Liver (tissue), 9 donors: ENCODE data around the gene TGFBR3. TPM values are rescaled to one million over a fixed set of nuclear protein-coding genes. Genes with fewer than 3 reads are reported as not detected.
"Not testable (repeated sequence)": the region's sequence is repeated elsewhere in the genome, so short reads cannot be mapped to it uniquely, and the experiment has no call there.

Experiments
- DNase-seq: peaks from one replicate; pipeline ENCODE4 v3.0.0-alpha.2; 2017; ENCODE audit warnings: low spot score
- H3K27ac ChIP-seq, 2 donors: one replicate each; pipeline ENCODE4 v1.7.0; 2013; ENCODE audit warnings: inconsistent platforms in 2 of 2, low read length in 2 of 2, control low read depth in 1 of 2, low read depth in 1 of 2, mild to moderate bottlenecking in 1 of 2
- H3K27me3 ChIP-seq, 4 donors: one replicate each; pipeline versions ENCODE4 v1.6.1 to v1.7.0; 2013; ENCODE audit warnings: low read length in 3 of 4, inconsistent platforms in 1 of 4, mild to moderate bottlenecking in 1 of 4, moderate library complexity in 1 of 4; ENCODE audit not compliant: control insufficient read depth in 4 of 4, insufficient read depth in 4 of 4
- H3K36me3 ChIP-seq, 4 donors: one replicate each; pipeline versions ENCODE4 v1.6.1 to v1.7.0; 2013; ENCODE audit warnings: low read length in 3 of 4, mild to moderate bottlenecking in 3 of 4, low read depth in 1 of 4, moderate library complexity in 1 of 4; ENCODE audit not compliant: control insufficient read depth in 4 of 4, insufficient read depth in 3 of 4
- H3K4me1 ChIP-seq, 4 donors: one replicate each; pipeline versions ENCODE4 v1.6.1 to v1.7.0; 2013; ENCODE audit warnings: low read length in 3 of 4, mild to moderate bottlenecking in 3 of 4, moderate library complexity in 1 of 4; ENCODE audit not compliant: control insufficient read depth in 4 of 4, insufficient read depth in 4 of 4
- H3K4me3 ChIP-seq, 3 donors: one replicate each; pipeline versions ENCODE4 v1.6.1 to v1.7.0; 2013; ENCODE audit warnings: low read length in 3 of 3, control low read depth in 1 of 3, low read depth in 1 of 3, mild to moderate bottlenecking in 1 of 3
- H3K9ac ChIP-seq, 2 donors: one replicate each; pipeline ENCODE4 v1.7.0; 2013; ENCODE audit warnings: low read length in 2 of 2, mild to moderate bottlenecking in 2 of 2, moderate library complexity in 2 of 2, control low read depth in 1 of 2, low read depth in 1 of 2
- H3K9me3 ChIP-seq, 4 donors: one replicate each; pipeline versions ENCODE4 v1.6.1 to v1.7.0; 2013; ENCODE audit warnings: low read length in 3 of 4; ENCODE audit not compliant: control insufficient read depth in 4 of 4
- EGR1 ChIP-seq, 2 donors: IDR thresholded peaks; 2 replicates each; pipeline ENCODE4 v1.6.1; 2016 to 2018; ENCODE audit warnings: antibody characterized with exemption in 2 of 2, low read depth in 2 of 2
- FOXA2 ChIP-seq: IDR thresholded peaks from 2 replicates; pipeline ENCODE4 v1.6.1; 2016; ENCODE audit warnings: antibody characterized with exemption
- GABPA ChIP-seq, 2 donors: IDR thresholded peaks in 1 of 2; conservative IDR thresholded peaks in 1 of 2; 2 replicates each; pipeline ENCODE4 v1.6.1; 2016; ENCODE audit warnings: antibody characterized with exemption in 2 of 2, mild to moderate bottlenecking in 1 of 2, moderate library complexity in 1 of 2
- HNF4A ChIP-seq, 2 donors: conservative IDR thresholded peaks; 2 replicates each; pipeline ENCODE4 v1.6.1; 2016; ENCODE audit warnings: antibody characterized with exemption in 2 of 2, mild to moderate bottlenecking in 2 of 2
- HNF4G ChIP-seq: IDR thresholded peaks from 2 replicates; pipeline ENCODE4 v1.6.1; 2016; ENCODE audit warnings: antibody characterized with exemption
- JUND ChIP-seq, 2 donors: IDR thresholded peaks; 2 replicates each; pipeline ENCODE4 v1.6.1; 2016; ENCODE audit warnings: antibody characterized with exemption in 2 of 2
- NR2F2 ChIP-seq: IDR thresholded peaks from 2 replicates; pipeline ENCODE4 v1.6.1; 2016; ENCODE audit warnings: antibody characterized with exemption
- RAD21 ChIP-seq, 2 donors: IDR thresholded peaks; 2 replicates each; pipeline ENCODE4 v1.6.1; 2016; ENCODE audit warnings: antibody characterized with exemption in 2 of 2, mild to moderate bottlenecking in 2 of 2
- RXRA ChIP-seq, 2 donors: IDR thresholded peaks; 2 replicates each; pipeline ENCODE4 v1.6.1; 2017 to 2018; ENCODE audit warnings: antibody characterized with exemption in 2 of 2, mild to moderate bottlenecking in 1 of 2
- SP1 ChIP-seq: IDR thresholded peaks from 2 replicates; pipeline ENCODE4 v1.6.1; 2018; ENCODE audit warnings: antibody characterized with exemption, mild to moderate bottlenecking
- TAF1 ChIP-seq: conservative IDR thresholded peaks from 2 replicates; pipeline ENCODE4 v1.6.1; 2016; ENCODE audit warnings: antibody characterized with exemption, mild to moderate bottlenecking
- YY1 ChIP-seq: IDR thresholded peaks from 2 replicates; pipeline ENCODE4 v1.6.1; 2016; ENCODE audit warnings: antibody characterized with exemption, mild to moderate bottlenecking
- WGBS: extraction: QIAGEN DNeasy Blood & Tissue Kit; methylation state at CpG from one replicate; pipeline ENCODE4 v1.1.7; 2013; 5-methylcytosine and 5-hydroxymethylcytosine counted together
- polyA plus RNA-seq, 2 donors: library from polyadenylated mRNA; stranded (reverse) in 1 of 2; unstranded in 1 of 2; fragments of 200-250 nt in 1 of 2; fragments of >200 nt in 1 of 2; fragmentation: Nextera tagmentation in 1 of 2; extraction: Ambion mirVana in 1 of 2; gene quantifications; one replicate each; pipeline versions ENCODE4 v1.2.1 to v1.2.3, GENCODE V29; 2013 to 2015
- total RNA-seq, 2 donors: library from RNA; depleted of rRNA; stranded (reverse); fragments of >200 nt; gene quantifications; one replicate each; pipeline ENCODE4 v1.2.3, GENCODE V29; 2014
- TF ChIP-seq, protein P1 (sequence below): fragments of 150-350 bp; IDR thresholded peaks from 2 replicates; pipeline ENCODE4 v1.5.1; 2017; ENCODE audit warnings: improper control_type of control experiment, low read depth, low read length; ENCODE audit not compliant: missing input control
- TF ChIP-seq, protein P2 (sequence below): IDR thresholded peaks from 2 replicates; pipeline ENCODE4 v1.6.1; 2016; ENCODE audit warnings: antibody characterized with exemption
- TF ChIP-seq, protein P3 (sequence below): IDR thresholded peaks from 2 replicates; pipeline ENCODE4 v1.6.1; 2016; ENCODE audit warnings: antibody characterized with exemption
- TF ChIP-seq, protein P4 (sequence below): IDR thresholded peaks from 2 replicates; pipeline ENCODE4 v1.6.1; 2016; ENCODE audit warnings: antibody characterized with exemption
- donor health status: healthy.
- donor health status: healthy.
- donor health status: healthy.
- donor health status: healthy.
- donor health status: healthy.

TGFBR3 gene
- total and polyA plus RNA-seq, 4 donors = 6.1 to 19.3 (median 9.9) TPM

DNA sequence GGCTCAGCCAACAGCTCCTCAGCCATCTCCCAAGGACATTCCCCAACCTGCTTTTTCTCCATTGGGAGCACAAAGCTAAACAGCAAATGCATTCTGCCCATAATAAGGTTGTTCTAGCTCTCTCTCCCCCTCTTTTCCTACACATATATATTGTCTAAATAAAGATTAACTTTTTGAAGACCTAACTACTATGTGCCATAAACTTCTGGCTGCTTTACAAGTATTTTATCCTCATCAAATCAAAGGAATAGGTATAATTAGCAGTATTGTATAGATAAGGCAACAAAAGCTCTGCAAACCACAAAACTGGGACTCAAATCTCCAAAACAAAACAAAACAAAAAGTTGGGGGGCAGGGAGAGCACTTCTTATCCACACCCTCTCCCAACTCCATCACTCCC is 43.4 kb downstream of the TGFBR3 start:
- DNase-seq = no peak
- Histone ChIP-seq H3K27me3 (no peaks in the 10 kb centered on the region), H3K4me1 (peaks cover 0 to 24% (median 21%) of the 10 kb centered on the region in 4 donors), H3K36me3 (no peaks in the 10 kb centered on the region), H3K9me3 (no peaks in the 10 kb centered on the region), H3K27ac (no peak overlapping the region), H3K9ac (no peak overlapping the region), H3K4me3 (no peak overlapping the region)
- TF ChIP-seq, protein P1, sequence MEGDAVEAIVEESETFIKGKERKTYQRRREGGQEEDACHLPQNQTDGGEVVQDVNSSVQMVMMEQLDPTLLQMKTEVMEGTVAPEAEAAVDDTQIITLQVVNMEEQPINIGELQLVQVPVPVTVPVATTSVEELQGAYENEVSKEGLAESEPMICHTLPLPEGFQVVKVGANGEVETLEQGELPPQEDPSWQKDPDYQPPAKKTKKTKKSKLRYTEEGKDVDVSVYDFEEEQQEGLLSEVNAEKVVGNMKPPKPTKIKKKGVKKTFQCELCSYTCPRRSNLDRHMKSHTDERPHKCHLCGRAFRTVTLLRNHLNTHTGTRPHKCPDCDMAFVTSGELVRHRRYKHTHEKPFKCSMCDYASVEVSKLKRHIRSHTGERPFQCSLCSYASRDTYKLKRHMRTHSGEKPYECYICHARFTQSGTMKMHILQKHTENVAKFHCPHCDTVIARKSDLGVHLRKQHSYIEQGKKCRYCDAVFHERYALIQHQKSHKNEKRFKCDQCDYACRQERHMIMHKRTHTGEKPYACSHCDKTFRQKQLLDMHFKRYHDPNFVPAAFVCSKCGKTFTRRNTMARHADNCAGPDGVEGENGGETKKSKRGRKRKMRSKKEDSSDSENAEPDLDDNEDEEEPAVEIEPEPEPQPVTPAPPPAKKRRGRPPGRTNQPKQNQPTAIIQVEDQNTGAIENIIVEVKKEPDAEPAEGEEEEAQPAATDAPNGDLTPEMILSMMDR = no peak
- TF ChIP-seq JUND (IDR thresholded peaks at IDR 0.05) = no peak
- TF ChIP-seq HNF4A (conservative IDR thresholded peaks at IDR 0.05) = no peak
- TF ChIP-seq FOXA2 = no peak
- TF ChIP-seq, protein P2, sequence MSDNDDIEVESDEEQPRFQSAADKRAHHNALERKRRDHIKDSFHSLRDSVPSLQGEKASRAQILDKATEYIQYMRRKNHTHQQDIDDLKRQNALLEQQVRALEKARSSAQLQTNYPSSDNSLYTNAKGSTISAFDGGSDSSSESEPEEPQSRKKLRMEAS = no peak
- no peak for TF ChIP-seq GABPA (IDR thresholded peaks at IDR 0.05 in 1 of 2, conservative IDR thresholded peaks at IDR 0.05 in 1 of 2)
- no peak for TF ChIP-seq EGR1 (IDR thresholded peaks at IDR 0.05; ENCODE audit: low read depth in 2 of 2)
- TF ChIP-seq, protein P3, sequence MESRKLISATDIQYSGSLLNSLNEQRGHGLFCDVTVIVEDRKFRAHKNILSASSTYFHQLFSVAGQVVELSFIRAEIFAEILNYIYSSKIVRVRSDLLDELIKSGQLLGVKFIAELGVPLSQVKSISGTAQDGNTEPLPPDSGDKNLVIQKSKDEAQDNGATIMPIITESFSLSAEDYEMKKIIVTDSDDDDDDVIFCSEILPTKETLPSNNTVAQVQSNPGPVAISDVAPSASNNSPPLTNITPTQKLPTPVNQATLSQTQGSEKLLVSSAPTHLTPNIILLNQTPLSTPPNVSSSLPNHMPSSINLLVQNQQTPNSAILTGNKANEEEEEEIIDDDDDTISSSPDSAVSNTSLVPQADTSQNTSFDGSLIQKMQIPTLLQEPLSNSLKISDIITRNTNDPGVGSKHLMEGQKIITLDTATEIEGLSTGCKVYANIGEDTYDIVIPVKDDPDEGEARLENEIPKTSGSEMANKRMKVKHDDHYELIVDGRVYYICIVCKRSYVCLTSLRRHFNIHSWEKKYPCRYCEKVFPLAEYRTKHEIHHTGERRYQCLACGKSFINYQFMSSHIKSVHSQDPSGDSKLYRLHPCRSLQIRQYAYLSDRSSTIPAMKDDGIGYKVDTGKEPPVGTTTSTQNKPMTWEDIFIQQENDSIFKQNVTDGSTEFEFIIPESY = no peak
- no peak for TF ChIP-seq NR2F2
- no peak for TF ChIP-seq HNF4G
- TF ChIP-seq, protein P4, sequence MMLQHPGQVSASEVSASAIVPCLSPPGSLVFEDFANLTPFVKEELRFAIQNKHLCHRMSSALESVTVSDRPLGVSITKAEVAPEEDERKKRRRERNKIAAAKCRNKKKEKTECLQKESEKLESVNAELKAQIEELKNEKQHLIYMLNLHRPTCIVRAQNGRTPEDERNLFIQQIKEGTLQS = no peak
- TF ChIP-seq TAF1 = no peak
- no peak for TF ChIP-seq RAD21 (IDR thresholded peaks at IDR 0.05)

DNA sequence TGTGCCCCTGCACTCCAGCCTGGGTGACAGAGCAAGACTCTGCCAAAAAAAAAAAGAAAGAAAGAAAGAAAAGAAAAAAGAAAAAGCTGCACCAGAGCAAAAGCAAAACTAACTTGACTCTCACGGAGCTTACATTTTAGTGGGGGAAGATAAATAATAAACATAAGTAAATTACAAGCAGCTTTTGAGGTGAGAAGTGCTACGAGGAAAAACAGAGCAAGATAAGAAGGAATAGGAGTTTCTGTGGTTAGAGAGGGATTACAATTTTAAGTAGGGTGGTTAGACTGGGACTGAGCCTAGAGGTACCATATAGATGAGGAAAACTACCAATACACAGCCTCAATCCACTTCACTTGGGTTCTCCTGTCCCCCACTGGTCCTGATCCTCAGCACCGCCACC is 43.9 kb downstream of the TGFBR3 start:
- Histone ChIP-seq H3K36me3 (no peaks in the 10 kb centered on the region), H3K9me3 (no peaks in the 10 kb centered on the region), H3K27ac (no peak overlapping the region), H3K27me3 (no peaks in the 10 kb centered on the region), H3K4me1 (peaks cover 0 to 24% (median 20%) of the 10 kb centered on the region in 4 donors), H3K9ac (no peak overlapping the region), H3K4me3 (no peak overlapping the region)
- TF ChIP-seq GABPA (IDR thresholded peaks at IDR 0.05 in 1 of 2, conservative IDR thresholded peaks at IDR 0.05 in 1 of 2) (no peak), YY1 (no peak), TAF1 (no peak), HNF4G (no peak), RXRA (IDR thresholded peaks at IDR 0.05) (no peak), EGR1 (IDR thresholded peaks at IDR 0.05; ENCODE audit: low read depth in 2 of 2) (no peak), SP1 (no peak), RAD21 (IDR thresholded peaks at IDR 0.05) (no peak), JUND (IDR thresholded peaks at IDR 0.05) (no peak), FOXA2 (no peak)
- TF ChIP-seq, protein P3 = no peak
- TF ChIP-seq, protein P2 = no peak
- TF ChIP-seq, protein P4 = no peak
- 79% methylated on average over 3 of the region's 3 CpGs for WGBS
- DNase-seq = no peak

DNA sequence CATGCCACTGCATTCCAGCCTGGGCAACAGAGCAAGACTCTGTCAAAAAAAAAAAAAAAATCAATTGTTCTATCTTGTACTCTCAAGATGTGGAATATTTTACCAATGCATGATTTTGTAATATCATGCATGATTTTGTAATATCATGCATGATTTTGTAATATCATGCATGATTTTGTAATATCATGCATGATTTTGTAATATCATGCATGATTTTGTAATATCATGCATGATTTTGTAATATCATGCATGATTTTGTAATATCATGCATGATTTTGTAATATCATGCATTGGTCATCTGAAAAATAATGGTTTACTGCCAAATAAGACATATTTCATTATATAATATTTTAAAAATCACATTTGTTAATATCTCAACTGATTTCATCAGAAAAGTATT is 45.7 kb downstream of the TGFBR3 start:
- H3K27me3 ChIP-seq, H3K27ac ChIP-seq, H3K9me3 ChIP-seq, H3K4me3 ChIP-seq, H3K4me1 ChIP-seq, H3K9ac ChIP-seq, H3K36me3 ChIP-seq, DNase-seq: not testable (repeated sequence)
